Chondrocyte (in vitro differentiated cells): Measurements from ENCODE around the gene IFRD1. TPM values are rescaled to one million over a fixed set of nuclear protein-coding genes. Genes with fewer than 3 reads are reported as not detected.

Source experiments
- DNase-seq: peaks from one replicate; pipeline ENCODE4 v3.0.0; 2021; ENCODE audit warnings: mixed read lengths, low spot score
- H3K27ac Mint-ChIP-seq: one replicate; pipeline ENCODE4 v1.8.0; 2021; ENCODE audit warnings: mild to moderate bottlenecking, moderate library complexity, mixed read lengths; ENCODE audit not compliant: unreplicated experiment
- H3K27me3 Mint-ChIP-seq: 2 replicates; pipeline ENCODE4 v1.8.0; 2021; ENCODE audit warnings: low read depth, mixed read lengths
- H3K36me3 Mint-ChIP-seq: 2 replicates; pipeline ENCODE4 v1.8.0; 2021; ENCODE audit warnings: low read depth, mixed read lengths
- H3K4me1 Mint-ChIP-seq: 2 replicates; pipeline ENCODE4 v1.8.0; 2021; ENCODE audit warnings: low read depth, mild to moderate bottlenecking, mixed read lengths
- H3K4me3 Mint-ChIP-seq: one replicate; pipeline ENCODE4 v1.8.0; 2021; ENCODE audit warnings: mild to moderate bottlenecking, moderate library complexity, mixed read lengths; ENCODE audit not compliant: unreplicated experiment
- H3K9me3 Mint-ChIP-seq: 2 replicates; pipeline ENCODE4 v1.8.0; 2021; ENCODE audit warnings: low read depth, mixed read lengths
- CTCF ChIP-seq: fragments of 200-600 bp; sonication (generic); IDR thresholded peaks from 2 replicates; pipeline ENCODE4 v1.5.0; 2021; ENCODE audit warnings: antibody characterized with exemption, mild to moderate bottlenecking, moderate library complexity
- total RNA-seq: library from RNA; stranded (reverse); gene quantifications from 3 replicates; pipeline ENCODE4 v1.2.1, GENCODE V29; 2021

IFRD1 gene
- total RNA-seq, 1 donor from 2014 or later: 108 TPM

GRCh38 chr7:112503361-112503972 is 53.2 kb downstream of the IFRD1 start:
- no peaks in the 10 kb centered on the region for H3K9me3 Mint-ChIP-seq
- no peak for TF ChIP-seq CTCF
- H3K36me3 Mint-ChIP-seq: no peaks in the 10 kb centered on the region
- H3K4me1 Mint-ChIP-seq: peaks cover 6% of the 10 kb centered on the region
- no peaks in the 10 kb centered on the region for H3K27me3 Mint-ChIP-seq
- H3K4me3 Mint-ChIP-seq: no peak overlapping the region
- H3K27ac Mint-ChIP-seq: no peak overlapping the region
- no peak for DNase-seq

GRCh38 chr7:112504093-112504695 is 53.9 kb downstream of the IFRD1 start:
- Mint-ChIP-seq H3K27ac (no peak overlapping the region), H3K4me3 (no peak overlapping the region), H3K9me3 (no peaks in the 10 kb centered on the region), H3K36me3 (no peaks in the 10 kb centered on the region), H3K27me3 (no peaks in the 10 kb centered on the region), H3K4me1 (peaks cover 6% of the 10 kb centered on the region)
- TF ChIP-seq CTCF: no peak
- DNase-seq: no peak

- Mint-ChIP-seq H3K27me3 (no peaks in the 10 kb centered on the region), H3K27ac (no peak overlapping the region), H3K36me3 (no peaks in the 10 kb centered on the region), H3K4me3 (no peak overlapping the region), H3K4me1 (peaks cover 9% of the 10 kb centered on the region), H3K9me3 (no peaks in the 10 kb centered on the region)
- DNase-seq: no peak
- no peak for TF ChIP-seq CTCF
Measured at GRCh38 chr7:112505495-112505894, 55.2 kb downstream of the IFRD1 start.

- no peak for DNase-seq
- H3K4me3 Mint-ChIP-seq: no peak overlapping the region
- no peaks in the 10 kb centered on the region for H3K9me3 Mint-ChIP-seq
- TF ChIP-seq CTCF: no peak
- H3K27ac Mint-ChIP-seq: no peak overlapping the region
- no peaks in the 10 kb centered on the region for H3K36me3 Mint-ChIP-seq
- H3K27me3 Mint-ChIP-seq: peaks cover 2% of the 10 kb centered on the region
- H3K4me1 Mint-ChIP-seq: peaks cover 14% of the 10 kb centered on the region
Measured at GRCh38 chr7:112508404-112508803, 58.1 kb downstream of the IFRD1 start.

- Mint-ChIP-seq H3K27ac (no peak overlapping the region), H3K4me1 (peaks cover 14% of the 10 kb centered on the region), H3K9me3 (no peaks in the 10 kb centered on the region), H3K4me3 (no peak overlapping the region), H3K27me3 (peaks cover 4% of the 10 kb centered on the region), H3K36me3 (no peaks in the 10 kb centered on the region)
- DNase-seq: no peak
- no peak for TF ChIP-seq CTCF
Measured at GRCh38 chr7:112509402-112509801, 59.1 kb downstream of the IFRD1 start.
